ENCODE data around the gene RAB34. TPM values are rescaled to one million over a fixed set of nuclear protein-coding genes. Genes with fewer than 3 reads are reported as not detected.

The RAB34 gene
- total RNA-seq, 1 experiment from 2014 or later: 284 TPM

DNA sequence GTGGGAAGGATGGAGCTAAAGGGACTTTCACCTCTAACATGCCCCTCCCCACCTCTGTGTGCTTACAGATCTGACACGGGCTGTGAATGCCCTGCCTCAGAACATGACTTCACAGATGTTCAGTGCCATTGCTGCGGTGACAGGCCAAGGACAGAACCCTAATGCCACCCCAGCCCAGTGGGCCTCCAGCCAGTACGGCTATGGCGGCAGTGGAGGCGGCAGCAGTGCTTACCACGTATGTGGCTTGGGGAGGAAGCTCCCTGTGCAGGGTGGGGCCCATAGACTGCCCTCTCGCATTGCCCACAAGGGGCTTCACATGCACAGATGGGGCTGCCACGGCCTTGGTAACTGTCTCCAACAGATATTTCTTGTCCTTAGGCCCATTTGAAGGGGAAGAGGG lies 17.4 kb downstream of the RAB34 start:
- DNase-seq (ENCODE audit: low read depth, low spot score) (no peak), ATAC-seq (no peak)
- intact Hi-C loops (cut with micrococcal nuclease; ENCODE audit: unreplicated experiment) (no loop called here), in situ Hi-C loops (cut with HindIII; ENCODE audit: low pct_unique_long_range_greater_than_20kb, low sequenced_read_pairs) (no loop called here)
- no peak overlapping the region for H3K27ac ChIP-seq (ENCODE audit: low read length)
- ChIA-PET POLR2A (interaction anchor here (0.6 kb wide), 1 partner anchor 19 kb away, joined by 4 read pairs; no protein-coding TSS in a partner anchor), CTCF (no interaction called here)
- no TSS peak for BruUV-seq (replicated peaks)
- H3K36me3 ChIP-seq (ENCODE audit: control insufficient read depth, insufficient read depth, low read length): peaks cover 14% of the 10 kb centered on the region
- no peaks in the 10 kb centered on the region for H3K9me3 ChIP-seq (ENCODE audit: control insufficient read depth, insufficient read depth, low read depth, low read length)
- no peaks in the 10 kb centered on the region for H3K4me1 ChIP-seq (ENCODE audit: control insufficient read depth, insufficient read depth, low read length)
- H3K4me3 ChIP-seq (ENCODE audit: low read depth in 2 of 2, low read length in 2 of 2): no peak overlapping the region
- TF ChIP-seq TCF7L2 (IDR thresholded peaks at IDR 0.05; ENCODE audit: low read depth, low read length): no peak
- TF ChIP-seq POLR2AphosphoS5 (IDR thresholded peaks at IDR 0.05; ENCODE audit: low read depth, low read length): no peak
- TF ChIP-seq SIN3A (IDR thresholded peaks at IDR 0.05; ENCODE audit: borderline replicate concordance, insufficient read depth, low read depth, low read length): no peak
- TF ChIP-seq, protein P1, sequence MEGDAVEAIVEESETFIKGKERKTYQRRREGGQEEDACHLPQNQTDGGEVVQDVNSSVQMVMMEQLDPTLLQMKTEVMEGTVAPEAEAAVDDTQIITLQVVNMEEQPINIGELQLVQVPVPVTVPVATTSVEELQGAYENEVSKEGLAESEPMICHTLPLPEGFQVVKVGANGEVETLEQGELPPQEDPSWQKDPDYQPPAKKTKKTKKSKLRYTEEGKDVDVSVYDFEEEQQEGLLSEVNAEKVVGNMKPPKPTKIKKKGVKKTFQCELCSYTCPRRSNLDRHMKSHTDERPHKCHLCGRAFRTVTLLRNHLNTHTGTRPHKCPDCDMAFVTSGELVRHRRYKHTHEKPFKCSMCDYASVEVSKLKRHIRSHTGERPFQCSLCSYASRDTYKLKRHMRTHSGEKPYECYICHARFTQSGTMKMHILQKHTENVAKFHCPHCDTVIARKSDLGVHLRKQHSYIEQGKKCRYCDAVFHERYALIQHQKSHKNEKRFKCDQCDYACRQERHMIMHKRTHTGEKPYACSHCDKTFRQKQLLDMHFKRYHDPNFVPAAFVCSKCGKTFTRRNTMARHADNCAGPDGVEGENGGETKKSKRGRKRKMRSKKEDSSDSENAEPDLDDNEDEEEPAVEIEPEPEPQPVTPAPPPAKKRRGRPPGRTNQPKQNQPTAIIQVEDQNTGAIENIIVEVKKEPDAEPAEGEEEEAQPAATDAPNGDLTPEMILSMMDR (IDR thresholded peaks at IDR 0.05): no peak
- TF ChIP-seq, protein P2, sequence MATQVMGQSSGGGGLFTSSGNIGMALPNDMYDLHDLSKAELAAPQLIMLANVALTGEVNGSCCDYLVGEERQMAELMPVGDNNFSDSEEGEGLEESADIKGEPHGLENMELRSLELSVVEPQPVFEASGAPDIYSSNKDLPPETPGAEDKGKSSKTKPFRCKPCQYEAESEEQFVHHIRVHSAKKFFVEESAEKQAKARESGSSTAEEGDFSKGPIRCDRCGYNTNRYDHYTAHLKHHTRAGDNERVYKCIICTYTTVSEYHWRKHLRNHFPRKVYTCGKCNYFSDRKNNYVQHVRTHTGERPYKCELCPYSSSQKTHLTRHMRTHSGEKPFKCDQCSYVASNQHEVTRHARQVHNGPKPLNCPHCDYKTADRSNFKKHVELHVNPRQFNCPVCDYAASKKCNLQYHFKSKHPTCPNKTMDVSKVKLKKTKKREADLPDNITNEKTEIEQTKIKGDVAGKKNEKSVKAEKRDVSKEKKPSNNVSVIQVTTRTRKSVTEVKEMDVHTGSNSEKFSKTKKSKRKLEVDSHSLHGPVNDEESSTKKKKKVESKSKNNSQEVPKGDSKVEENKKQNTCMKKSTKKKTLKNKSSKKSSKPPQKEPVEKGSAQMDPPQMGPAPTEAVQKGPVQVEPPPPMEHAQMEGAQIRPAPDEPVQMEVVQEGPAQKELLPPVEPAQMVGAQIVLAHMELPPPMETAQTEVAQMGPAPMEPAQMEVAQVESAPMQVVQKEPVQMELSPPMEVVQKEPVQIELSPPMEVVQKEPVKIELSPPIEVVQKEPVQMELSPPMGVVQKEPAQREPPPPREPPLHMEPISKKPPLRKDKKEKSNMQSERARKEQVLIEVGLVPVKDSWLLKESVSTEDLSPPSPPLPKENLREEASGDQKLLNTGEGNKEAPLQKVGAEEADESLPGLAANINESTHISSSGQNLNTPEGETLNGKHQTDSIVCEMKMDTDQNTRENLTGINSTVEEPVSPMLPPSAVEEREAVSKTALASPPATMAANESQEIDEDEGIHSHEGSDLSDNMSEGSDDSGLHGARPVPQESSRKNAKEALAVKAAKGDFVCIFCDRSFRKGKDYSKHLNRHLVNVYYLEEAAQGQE (IDR thresholded peaks at IDR 0.05; ENCODE audit: insufficient read depth in 1 of 2, low read depth in 2 of 2, low read length in 1 of 2): no peak
- H3K27me3 ChIP-seq (ENCODE audit: control insufficient read depth, insufficient read depth, low read length): no peaks in the 10 kb centered on the region

DNA sequence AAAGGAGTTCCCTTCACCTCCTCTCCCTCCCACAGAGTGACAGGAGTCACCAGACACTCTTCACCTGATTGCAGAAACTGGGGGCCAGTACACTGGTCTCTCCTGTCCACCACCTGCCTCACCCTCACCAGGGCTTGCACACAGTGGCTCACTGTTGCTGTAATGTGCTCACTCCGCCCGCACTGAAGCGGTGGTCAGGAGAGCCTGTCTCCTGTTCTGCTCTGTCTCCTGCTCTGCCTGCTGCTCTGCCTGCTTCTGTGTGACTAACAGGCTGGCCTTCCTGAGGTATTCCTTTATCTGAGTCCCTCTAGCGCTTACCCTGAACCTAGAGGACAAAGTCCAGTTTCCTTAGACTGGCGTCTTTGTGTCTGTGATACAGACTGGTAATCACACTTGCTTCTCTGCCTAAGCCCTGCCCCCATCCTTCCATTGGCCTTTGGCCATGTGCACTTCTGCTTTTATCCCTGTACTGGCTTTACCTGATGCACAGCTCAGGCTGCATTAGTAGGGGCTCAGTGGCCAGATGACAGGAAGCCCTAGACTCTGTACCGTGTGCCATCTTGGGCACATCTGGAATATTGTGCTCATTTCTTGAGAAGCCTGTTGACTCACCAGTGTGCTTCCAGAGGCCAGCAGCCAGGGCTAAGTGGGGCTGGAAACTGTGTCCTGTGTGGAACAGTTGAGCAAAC lies 19.3 kb downstream of the RAB34 start:
- CTCF ChIA-PET: no interaction called here
- H3K36me3 ChIP-seq (ENCODE audit: control insufficient read depth, insufficient read depth, low read length): peaks cover 20% of the 10 kb centered on the region
- ATAC-seq: no peak

More for the DNA sequence above, 19.3 kb downstream of the RAB34 start:
- POLR2A ChIA-PET: no interaction called here
- Histone ChIP-seq H3K27me3 (ENCODE audit: control insufficient read depth, insufficient read depth, low read length) (no peaks in the 10 kb centered on the region), H3K4me3 (ENCODE audit: low read depth in 2 of 2, low read length in 2 of 2) (no peak overlapping the region), H3K4me1 (ENCODE audit: control insufficient read depth, insufficient read depth, low read length) (no peaks in the 10 kb centered on the region), H3K27ac (ENCODE audit: low read length) (no peak overlapping the region), H3K9me3 (ENCODE audit: control insufficient read depth, insufficient read depth, low read depth, low read length) (no peaks in the 10 kb centered on the region)
- TF ChIP-seq, protein P2 (IDR thresholded peaks at IDR 0.05; ENCODE audit: insufficient read depth in 1 of 2, low read depth in 2 of 2, low read length in 1 of 2): no peak
- TF ChIP-seq TCF7L2 (IDR thresholded peaks at IDR 0.05; ENCODE audit: low read depth, low read length) (no peak), POLR2AphosphoS5 (IDR thresholded peaks at IDR 0.05; ENCODE audit: low read depth, low read length) (no peak), SIN3A (IDR thresholded peaks at IDR 0.05; ENCODE audit: borderline replicate concordance, insufficient read depth, low read depth, low read length) (no peak)
- TF ChIP-seq, protein P1 (IDR thresholded peaks at IDR 0.05): no peak
- in situ Hi-C loops (cut with HindIII; ENCODE audit: low pct_unique_long_range_greater_than_20kb, low sequenced_read_pairs) (no loop called here), intact Hi-C loops (cut with micrococcal nuclease; ENCODE audit: unreplicated experiment) (no loop called here)
- no peak for DNase-seq (ENCODE audit: low read depth, low spot score)
- no TSS peak for BruUV-seq (replicated peaks)
